SK-N-SH (cell line): Measurements from ENCODE around the gene APOM. TPM values are rescaled to one million over a fixed set of nuclear protein-coding genes. Genes with fewer than 3 reads are reported as not detected.

Source experiments
- CTCF ChIA-PET: fragments of 300-600, 350-600 bp; formaldehyde crosslinking; extraction: SDS; loops from one replicate; lab custom pipeline; 2021; lab: Yijun Ruan, JAX
- POLR2A ChIA-PET: fragments of 350-600 bp; sonication (Branson Sonifier 250); formaldehyde crosslinking; extraction: SDS; loops from one replicate; lab custom pipeline; 2020; ENCODE audit warnings: antibody characterized with exemption, inconsistent platforms; lab: Yijun Ruan, JAX
- DNase-seq: peaks from one replicate; pipeline ENCODE4 v3.0.0; 2012
- H2AFZ ChIP-seq: fragments of 200-600 bp; sonication (generic); 2 replicates; pipeline ENCODE4 v1.8.1; 2016; ENCODE audit warnings: antibody characterized with exemption, mild to moderate bottlenecking, low read depth
- H3F3A ChIP-seq: fragments of 200-600 bp; sonication (generic); replicated peaks from 2 replicates; pipeline ENCODE3; 2016; ENCODE audit warnings: antibody characterized with exemption, mild to moderate bottlenecking; ENCODE audit not compliant: insufficient read depth
- H3K27ac ChIP-seq, 2 experiments: fragments of 200-500 bp in 1 of 2; fragments of 200-600 bp in 1 of 2; sonication (Bioruptor generic) in 1 of 2; sonication (generic), shearing (Covaris generic) in 1 of 2; 2 replicates each; pipeline versions ENCODE4 v1.5.1 to v1.6.1; 2014 to 2016; ENCODE audit warnings: low read depth in 2 of 2, inconsistent platforms in 1 of 2, low read length in 1 of 2, mild to moderate bottlenecking in 1 of 2, mixed read lengths in 1 of 2
- H3K27me3 ChIP-seq: fragments of 200-600 bp; sonication (generic), shearing (Covaris generic); 2 replicates; pipeline ENCODE4 v1.6.1; 2016; ENCODE audit warnings: mixed run types; ENCODE audit not compliant: insufficient read depth
- H3K36me3 ChIP-seq, 2 experiments: fragments of 200-500 bp in 1 of 2; fragments of 200-600 bp in 1 of 2; sonication (Bioruptor generic) in 1 of 2; sonication (generic) in 1 of 2; replicated peaks in 1 of 2; 2 replicates each; pipeline versions ENCODE3 to v1.5.1; 2014 to 2016; ENCODE audit warnings: low read length in 1 of 2, mild to moderate bottlenecking in 1 of 2; ENCODE audit not compliant: insufficient read depth in 2 of 2, control insufficient read depth in 1 of 2
- H3K4me1 ChIP-seq, 2 experiments: fragments of 200-500 bp in 1 of 2; fragments of 200-600 bp in 1 of 2; sonication (Bioruptor generic) in 1 of 2; sonication (generic), shearing (Covaris generic) in 1 of 2; 2 replicates each; pipeline versions ENCODE4 v1.5.1 to v1.6.1; 2014 to 2016; ENCODE audit warnings: low read depth in 1 of 2, low read length in 1 of 2, mixed run types in 1 of 2; ENCODE audit not compliant: insufficient read depth in 2 of 2, control insufficient read depth in 1 of 2
- H3K4me2 ChIP-seq: fragments of 200-600 bp; sonication (generic), shearing (Covaris generic); 2 replicates; pipeline ENCODE4 v1.6.1; 2017; ENCODE audit warnings: mixed run types
- H3K4me3 ChIP-seq, 2 experiments: fragments of 200-500 bp in 1 of 2; fragments of 200-600 bp in 1 of 2; sonication (Bioruptor generic) in 1 of 2; sonication (generic), shearing (Covaris generic) in 1 of 2; 2 replicates each; pipeline versions ENCODE4 v1.5.1 to v1.8.1; 2014 to 2016; ENCODE audit warnings: low read depth in 2 of 2, inconsistent platforms in 1 of 2, low read length in 1 of 2, mild to moderate bottlenecking in 1 of 2, mixed read lengths in 1 of 2, moderate library complexity in 1 of 2
- H3K79me2 ChIP-seq: fragments of 200-600 bp; sonication (generic); 2 replicates; pipeline ENCODE4 v1.8.1; 2017; ENCODE audit warnings: mild to moderate bottlenecking; ENCODE audit not compliant: insufficient read depth
- H3K9ac ChIP-seq: fragments of 200-600 bp; sonication (generic); 2 replicates; pipeline ENCODE4 v1.6.1; 2017; ENCODE audit warnings: mixed run types
- H3K9me2 ChIP-seq: fragments of 200-600 bp; sonication (generic); 2 replicates; pipeline ENCODE4 v1.6.1; 2017; ENCODE audit warnings: mixed run types
- H3K9me3 ChIP-seq: fragments of 200-600 bp; sonication (generic); 2 replicates; pipeline ENCODE4 v1.6.1; 2017; ENCODE audit warnings: mixed run types, mild to moderate bottlenecking, moderate library complexity
- H4K20me1 ChIP-seq: fragments of 200-600 bp; sonication (generic); 2 replicates; pipeline ENCODE4 v1.6.1; 2017; ENCODE audit warnings: mild to moderate bottlenecking, mixed run types; ENCODE audit not compliant: insufficient read depth
- ELF1 ChIP-seq: IDR thresholded peaks from 2 replicates; pipeline ENCODE4 v1.4.0; 2012
- EP300 ChIP-seq, 2 experiments: IDR thresholded peaks; 2 replicates each; pipeline versions ENCODE4 v1.4.0 to v1.6.1; 2012; ENCODE audit warnings: borderline replicate concordance in 1 of 2, low read depth in 1 of 2, low read length in 1 of 2
- FOXM1 ChIP-seq: IDR thresholded peaks from 2 replicates; pipeline ENCODE4 v1.4.0; 2012; ENCODE audit warnings: low read depth, mild to moderate bottlenecking
- GABPA ChIP-seq: IDR thresholded peaks from 2 replicates; pipeline ENCODE4 v1.4.0; 2012; ENCODE audit warnings: low read depth, mild to moderate bottlenecking
- GATA2 ChIP-seq: sonication (generic); formaldehyde crosslinking; IDR thresholded peaks from 2 replicates; pipeline ENCODE4 v1.5.0; 2020; ENCODE audit warnings: mild to moderate bottlenecking, missing genetic modification reagents
- JUND ChIP-seq: IDR thresholded peaks from 2 replicates; pipeline ENCODE4 v1.4.0; 2012
- MEF2A ChIP-seq: IDR thresholded peaks from 2 replicates; pipeline ENCODE4 v1.4.0; 2012; ENCODE audit warnings: low read depth, borderline replicate concordance
- MXI1 ChIP-seq: IDR thresholded peaks from 2 replicates; pipeline ENCODE4 v1.6.1; 2012; ENCODE audit warnings: mild to moderate bottlenecking, low read depth, low read length, improper control_type of control experiment
- RFX5 ChIP-seq: IDR thresholded peaks from 2 replicates; pipeline ENCODE4 v1.6.1; 2012; ENCODE audit warnings: mild to moderate bottlenecking, improper control_type of control experiment, low read length
- SIN3A ChIP-seq: IDR thresholded peaks from 2 replicates; pipeline ENCODE4 v1.6.1; 2012; ENCODE audit warnings: low read depth, mild to moderate bottlenecking, low read length, moderate library complexity, borderline replicate concordance
- TAF1 ChIP-seq: IDR thresholded peaks from 2 replicates; pipeline ENCODE4 v1.6.1; 2012; ENCODE audit warnings: low read depth, mild to moderate bottlenecking, low read length, moderate library complexity, borderline replicate concordance
- TCF12 ChIP-seq: IDR thresholded peaks from 2 replicates; pipeline ENCODE4 v1.4.0; 2012
- YY1 ChIP-seq: IDR thresholded peaks from 2 replicates; pipeline ENCODE4 v1.4.0; 2012; ENCODE audit warnings: low read depth, mild to moderate bottlenecking
- WGBS: methylation state at CpG from one replicate; pipeline ENCODE4 v1.1.6; 2017; ENCODE audit warnings: low lambda C conversion rate; 5-methylcytosine and 5-hydroxymethylcytosine counted together
- polyA plus RNA-seq, 3 experiments: library from polyadenylated mRNA; depleted of rRNA; stranded (reverse); fragments of >200 nt; gene quantifications; 2 replicates each; pipeline ENCODE4 v1.2.3, GENCODE V29; 2012
- TF ChIP-seq, protein P1 (sequence below): fragments of 150-350 bp; IDR thresholded peaks from 2 replicates; pipeline ENCODE4 v1.6.1; 2016; ENCODE audit warnings: mild to moderate bottlenecking, low read depth, low read length
- TF ChIP-seq, protein P2 (sequence below): fragments of 150-350 bp; IDR thresholded peaks from 2 replicates; pipeline ENCODE4 v1.6.1; 2017; ENCODE audit warnings: antibody characterized with exemption, low read length, low read depth, borderline replicate concordance

The APOM gene
- polyA plus RNA-seq, 1 of the 3 experiments (the other 2 are of a cell fraction) = 6.8 TPM

DNA sequence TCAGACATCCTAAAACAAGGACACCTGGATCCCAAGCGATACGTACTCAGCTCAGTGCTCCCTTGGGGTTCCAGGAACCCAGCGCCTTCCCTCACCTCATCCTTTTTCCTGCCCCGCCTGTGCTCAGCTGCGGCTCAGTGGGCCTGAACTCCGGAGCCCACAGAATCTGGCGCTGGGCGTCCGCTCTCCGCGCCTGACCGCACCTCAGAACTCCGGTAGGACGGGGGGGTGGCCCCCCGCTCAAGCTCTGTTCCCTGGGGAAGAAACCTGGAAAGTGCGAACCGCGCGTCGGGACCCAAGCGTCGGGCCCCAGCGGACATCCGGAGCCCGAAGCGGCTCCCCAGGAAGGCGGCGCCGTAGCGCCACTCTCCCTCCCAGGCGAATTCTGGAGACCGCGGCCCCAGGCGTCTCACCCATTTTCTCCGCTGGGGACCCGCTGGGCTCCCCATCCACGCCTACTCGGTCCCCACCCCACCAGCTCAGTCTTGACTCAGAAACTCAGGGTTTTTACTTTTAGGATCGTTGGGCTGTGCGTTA lies 25.5 kb downstream of the APOM start:
- H3F3A ChIP-seq = no peaks in the 10 kb centered on the region
- no peaks in the 10 kb centered on the region for H3K9me2 ChIP-seq
- peaks cover 0 to under 1% of the 10 kb centered on the region in 2 experiments for H3K36me3 ChIP-seq
- H3K27me3 ChIP-seq = no peaks in the 10 kb centered on the region
- 54% methylated on average over 10 of the region's 40 CpGs for WGBS
- H3K9me3 ChIP-seq = no peaks in the 10 kb centered on the region
- no peaks in the 10 kb centered on the region for H4K20me1 ChIP-seq
- peak overlapping the region in 1 of 2 experiments; percentile 31; a peak in 1 of 4 replicates for H3K4me3 ChIP-seq
- POLR2A ChIA-PET = interaction anchor here (0.7 kb wide), 1 partner anchor 220 kb away, joined by 3 read pairs; no protein-coding TSS in a partner anchor
- peaks cover 3 to 7% of the 10 kb centered on the region in 2 experiments; a peak in 2 of 4 replicates for H3K4me1 ChIP-seq
- no peak overlapping the region for H3K27ac ChIP-seq
- H3K9ac ChIP-seq = no peak overlapping the region
- no peaks in the 10 kb centered on the region for H3K79me2 ChIP-seq
- peak overlapping the region; percentile 14; the same call in 1 of the 2 replicates for H3K4me2 ChIP-seq
- H2AFZ ChIP-seq = peak overlapping the region; percentile 74
- TF ChIP-seq JUND (no peak), FOXM1 (no peak), GABPA (no peak), SIN3A (no peak), EP300 (IDR thresholded peaks at IDR 0.05; ENCODE audit: borderline replicate concordance in 1 of 2, low read depth in 1 of 2, low read length in 1 of 2) (no peak), RFX5 (no peak), TCF12 (no peak), GATA2 (no peak), YY1 (no peak), ELF1 (no peak), TAF1 (no peak)
- TF ChIP-seq, protein P1, sequence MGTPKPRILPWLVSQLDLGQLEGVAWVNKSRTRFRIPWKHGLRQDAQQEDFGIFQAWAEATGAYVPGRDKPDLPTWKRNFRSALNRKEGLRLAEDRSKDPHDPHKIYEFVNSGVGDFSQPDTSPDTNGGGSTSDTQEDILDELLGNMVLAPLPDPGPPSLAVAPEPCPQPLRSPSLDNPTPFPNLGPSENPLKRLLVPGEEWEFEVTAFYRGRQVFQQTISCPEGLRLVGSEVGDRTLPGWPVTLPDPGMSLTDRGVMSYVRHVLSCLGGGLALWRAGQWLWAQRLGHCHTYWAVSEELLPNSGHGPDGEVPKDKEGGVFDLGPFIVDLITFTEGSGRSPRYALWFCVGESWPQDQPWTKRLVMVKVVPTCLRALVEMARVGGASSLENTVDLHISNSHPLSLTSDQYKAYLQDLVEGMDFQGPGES = no peak
- TF ChIP-seq, protein P2, sequence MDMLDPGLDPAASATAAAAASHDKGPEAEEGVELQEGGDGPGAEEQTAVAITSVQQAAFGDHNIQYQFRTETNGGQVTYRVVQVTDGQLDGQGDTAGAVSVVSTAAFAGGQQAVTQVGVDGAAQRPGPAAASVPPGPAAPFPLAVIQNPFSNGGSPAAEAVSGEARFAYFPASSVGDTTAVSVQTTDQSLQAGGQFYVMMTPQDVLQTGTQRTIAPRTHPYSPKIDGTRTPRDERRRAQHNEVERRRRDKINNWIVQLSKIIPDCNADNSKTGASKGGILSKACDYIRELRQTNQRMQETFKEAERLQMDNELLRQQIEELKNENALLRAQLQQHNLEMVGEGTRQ = no peak
- peak; percentile 72 for DNase-seq
- CTCF ChIA-PET = interaction anchor here (0.6 to 3.2 kb wide), 19 partner anchors 9 to 271 kb away, joined by 3 to 29 read pairs (median 5); partner anchors contain the start of genes GPANK1, LY6G5B, MSH5 and NEU1

DNA sequence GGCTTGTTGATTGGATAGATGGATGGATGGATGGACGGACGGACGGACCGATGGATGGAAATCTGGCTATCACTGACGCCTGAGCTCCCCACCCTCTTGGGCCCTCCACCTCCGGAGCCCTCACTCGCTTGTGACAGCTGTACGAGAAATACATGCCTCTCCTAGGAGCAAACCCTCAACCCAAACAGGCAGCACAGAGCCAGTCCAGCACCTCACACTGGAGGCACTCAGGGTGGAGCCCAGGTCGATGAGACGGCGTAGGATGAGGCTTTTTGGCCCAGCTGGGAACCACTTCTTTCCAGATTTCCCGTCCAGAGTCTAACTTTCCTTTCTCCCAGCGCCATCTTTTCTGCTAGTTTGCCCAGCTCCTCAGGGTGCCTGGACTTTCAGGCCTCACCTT lies 27.9 kb downstream of the APOM start:
- Histone ChIP-seq H3K9me3 (no peaks in the 10 kb centered on the region), H3K4me1 (peaks cover 3 to 7% of the 10 kb centered on the region in 2 experiments; a peak in 2 of 4 replicates), H3K9ac (no peak overlapping the region), H3K4me3 (no peak overlapping the region), H3K36me3 (peaks cover under 1 to 18% of the 10 kb centered on the region in 2 experiments), H3K79me2 (no peaks in the 10 kb centered on the region), H3K27me3 (no peaks in the 10 kb centered on the region), H2AFZ (no peak overlapping the region), H3F3A (no peaks in the 10 kb centered on the region), H3K27ac (no peak overlapping the region), H3K9me2 (no peaks in the 10 kb centered on the region), H4K20me1 (no peaks in the 10 kb centered on the region), H3K4me2 (no peak overlapping the region)
- POLR2A ChIA-PET = no interaction called here
- 94% methylated on average over 13 of the region's 13 CpGs for WGBS
- TF ChIP-seq MEF2A (no peak), MXI1 (no peak)
- CTCF ChIA-PET = interaction anchor here (0.7 to 1.6 kb wide), 5 partner anchors 52 to 147 kb away, joined by 3 to 4 read pairs (median 4); partner anchors contain the start of gene VARS1
- DNase-seq = no peak
